ENCODE data around the gene CCT4.

- TF ChIP-seq, protein P1, sequence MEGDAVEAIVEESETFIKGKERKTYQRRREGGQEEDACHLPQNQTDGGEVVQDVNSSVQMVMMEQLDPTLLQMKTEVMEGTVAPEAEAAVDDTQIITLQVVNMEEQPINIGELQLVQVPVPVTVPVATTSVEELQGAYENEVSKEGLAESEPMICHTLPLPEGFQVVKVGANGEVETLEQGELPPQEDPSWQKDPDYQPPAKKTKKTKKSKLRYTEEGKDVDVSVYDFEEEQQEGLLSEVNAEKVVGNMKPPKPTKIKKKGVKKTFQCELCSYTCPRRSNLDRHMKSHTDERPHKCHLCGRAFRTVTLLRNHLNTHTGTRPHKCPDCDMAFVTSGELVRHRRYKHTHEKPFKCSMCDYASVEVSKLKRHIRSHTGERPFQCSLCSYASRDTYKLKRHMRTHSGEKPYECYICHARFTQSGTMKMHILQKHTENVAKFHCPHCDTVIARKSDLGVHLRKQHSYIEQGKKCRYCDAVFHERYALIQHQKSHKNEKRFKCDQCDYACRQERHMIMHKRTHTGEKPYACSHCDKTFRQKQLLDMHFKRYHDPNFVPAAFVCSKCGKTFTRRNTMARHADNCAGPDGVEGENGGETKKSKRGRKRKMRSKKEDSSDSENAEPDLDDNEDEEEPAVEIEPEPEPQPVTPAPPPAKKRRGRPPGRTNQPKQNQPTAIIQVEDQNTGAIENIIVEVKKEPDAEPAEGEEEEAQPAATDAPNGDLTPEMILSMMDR (IDR thresholded peaks at IDR 0.05) = peak in 1 of 4 experiments; percentile 12
- TF ChIP-seq POLR2A (IDR thresholded peaks at IDR 0.05) = peak; percentile 36 to 48
Observed at GRCh38 chr2:61853847-61854563, 34.5 kb downstream of the CCT4 start, which contains the start of gene FAM161A.

Measured in uterus (tissue), 2 donors.